Keratinocyte (primary cell): ENCODE measurements around the gene ZSWIM3. TPM values are rescaled to one million over a fixed set of nuclear protein-coding genes. Genes with fewer than 3 reads are reported as not detected.

Experiments
- DNase-seq: peaks from one replicate; pipeline ENCODE4 v3.0.0-alpha.2; 2011; ENCODE audit warnings: low read depth, missing footprints, low spot score
- FAIRE-seq: peaks from 2 replicates; lab custom pipeline; 2011; peaks lifted over from hg19 to GRCh38; lab: Jason Lieb, UNC
- H2AFZ ChIP-seq: 2 replicates; pipeline ENCODE4 v1.6.0; 2012; ENCODE audit warnings: low read length, control low read depth, inconsistent platforms; ENCODE audit not compliant: control insufficient read depth
- H3K27ac ChIP-seq: 2 replicates; pipeline ENCODE4 v1.5.1; 2011; ENCODE audit warnings: low read length; ENCODE audit not compliant: control insufficient read depth, insufficient read depth
- H3K27me3 ChIP-seq: 3 replicates; pipeline ENCODE4 v1.6.0; 2011; ENCODE audit warnings: low read length; ENCODE audit not compliant: control insufficient read depth, insufficient read depth; ENCODE audit errors: extremely low read depth
- H3K36me3 ChIP-seq, 2 experiments: 2 replicates in 1 of 2; 3 replicates in 1 of 2; pipeline ENCODE4 v1.5.1; 2011; ENCODE audit warnings: low read length in 2 of 2, mild to moderate bottlenecking in 1 of 2; ENCODE audit not compliant: control insufficient read depth in 2 of 2, insufficient read depth in 2 of 2; ENCODE audit errors: extremely low read depth in 1 of 2
- H3K4me1 ChIP-seq: 3 replicates; pipeline ENCODE4 v1.5.1; 2011; ENCODE audit warnings: low read length; ENCODE audit not compliant: control insufficient read depth, insufficient read depth; ENCODE audit errors: extremely low read depth
- H3K4me2 ChIP-seq: 3 replicates; pipeline ENCODE4 v1.6.0; 2011; ENCODE audit warnings: low read depth, low read length; ENCODE audit not compliant: control insufficient read depth, insufficient read depth; ENCODE audit errors: extremely low read depth
- H3K4me3 ChIP-seq, 3 experiments: fragments of 200-600 bp in 1 of 3; sonication (generic) in 1 of 3; 2 replicates in 2 of 3; 3 replicates in 1 of 3; pipeline ENCODE4 v1.5.1; 2011 to 2016; ENCODE audit warnings: low read length in 3 of 3, mild to moderate bottlenecking in 3 of 3, control low read depth in 2 of 3, inconsistent platforms in 1 of 3, low read depth in 1 of 3, mixed read lengths in 1 of 3, mixed run types in 1 of 3, moderate library complexity in 1 of 3; ENCODE audit not compliant: control insufficient read depth in 2 of 3, insufficient read depth in 2 of 3; ENCODE audit errors: extremely low read depth in 1 of 3
- H3K79me2 ChIP-seq: 2 replicates; pipeline ENCODE4 v1.6.0; 2012; ENCODE audit warnings: low read length; ENCODE audit not compliant: control insufficient read depth, insufficient read depth
- H3K9ac ChIP-seq: 3 replicates; pipeline ENCODE4 v1.6.0; 2011; ENCODE audit warnings: low read length; ENCODE audit not compliant: control insufficient read depth, insufficient read depth; ENCODE audit errors: extremely low read depth
- H3K9me1 ChIP-seq: 3 replicates; pipeline ENCODE4 v1.6.0; 2011; ENCODE audit warnings: low read length; ENCODE audit not compliant: control insufficient read depth, insufficient read depth; ENCODE audit errors: extremely low read depth
- H3K9me3 ChIP-seq: 2 replicates; pipeline ENCODE4 v1.5.1; 2012; ENCODE audit warnings: low read depth, low read length; ENCODE audit not compliant: control insufficient read depth
- H4K20me1 ChIP-seq: 3 replicates; pipeline ENCODE4 v1.6.0; 2011; ENCODE audit warnings: low read length; ENCODE audit not compliant: control insufficient read depth, insufficient read depth; ENCODE audit errors: extremely low read depth
- CTCF ChIP-seq, 3 experiments: IDR thresholded peaks in 1 of 3; conservative IDR thresholded peaks in 1 of 3; optimal IDR thresholded peaks in 1 of 3; 2 replicates in 2 of 3; 3 replicates in 1 of 3; pipeline versions ENCODE3 to v1.5.1; 2011; ENCODE audit warnings: low read length in 3 of 3, mild to moderate bottlenecking in 3 of 3, moderate library complexity in 2 of 3, control low read depth in 1 of 3, inconsistent platforms in 1 of 3; ENCODE audit not compliant: insufficient read depth in 2 of 3; ENCODE audit errors: extremely low read depth in 1 of 3
- EZH2 ChIP-seq: IDR thresholded peaks from one replicate; pipeline ENCODE4 v1.6.1; 2012; ENCODE audit warnings: inconsistent platforms, mild to moderate bottlenecking, low read length, moderate library complexity
- dilution Hi-C: fragments of 300-500 bp; cut with MboI; formaldehyde crosslinking; loops from one replicate; pipeline ENCODE4 v1.7.0; 2020; ENCODE audit warnings: low sequenced_read_pairs; ENCODE audit not compliant: extremely low pct_ligation_motif_present
- polyA plus RNA-seq, 5 experiments: library from polyadenylated mRNA; depleted of rRNA in 3 of 5; stranded (reverse) in 3 of 5; stranded (forward) in 1 of 5; unstranded in 1 of 5; fragments of >200 nt; gene quantifications; 1 replicate in 1 of 5; 2 replicates in 3 of 5; 3 replicates in 1 of 5; pipeline versions ENCODE4 v1.2.1 to v1.2.3, GENCODE V29; 2011 to 2012; ENCODE audit warnings: missing spikeins in 2 of 5, low read depth in 1 of 5, low replicate concordance in 1 of 5

The ZSWIM3 gene
- polyA plus RNA-seq, 1 donor (not counting 4 experiments of a cell fraction or from before 2014, with no cell fraction given) = 2.0 TPM

GRCh38 chr20:45897692-45898091 is 40.3 kb downstream of the ZSWIM3 start:
- Histone ChIP-seq H3K9me3 (no peaks in the 10 kb centered on the region), H2AFZ (no peak overlapping the region), H3K4me2 (no peak overlapping the region), H3K36me3 (peaks cover 13 to 37% of the 10 kb centered on the region in 2 experiments), H4K20me1 (no peaks in the 10 kb centered on the region), H3K9me1 (no peaks in the 10 kb centered on the region), H3K27me3 (no peaks in the 10 kb centered on the region), H3K4me1 (no peaks in the 10 kb centered on the region), H3K4me3 (no peak overlapping the region), H3K27ac (no peak overlapping the region), H3K9ac (no peak overlapping the region), H3K79me2 (no peaks in the 10 kb centered on the region)
- FAIRE-seq (no peak), DNase-seq (no peak)
- dilution Hi-C loops = no loop called here
- TF ChIP-seq EZH2 (no peak), CTCF (optimal IDR thresholded peaks at IDR 0.05 in 1 of 3, IDR thresholded peaks at IDR 0.05 in 1 of 3, conservative IDR thresholded peaks at IDR 0.05 in 1 of 3; ENCODE audit: extremely low read depth in 1 of 3, insufficient read depth in 2 of 3, low read length in 3 of 3) (no peak)

- Histone ChIP-seq H3K27me3 (no peaks in the 10 kb centered on the region), H3K9ac (no peak overlapping the region), H3K36me3 (peaks cover 13 to 37% of the 10 kb centered on the region in 2 experiments), H3K4me1 (no peaks in the 10 kb centered on the region), H3K4me3 (no peak overlapping the region), H4K20me1 (no peaks in the 10 kb centered on the region), H3K79me2 (no peaks in the 10 kb centered on the region), H2AFZ (no peak overlapping the region), H3K9me3 (no peaks in the 10 kb centered on the region), H3K9me1 (no peaks in the 10 kb centered on the region), H3K27ac (no peak overlapping the region), H3K4me2 (no peak overlapping the region)
- dilution Hi-C loops = no loop called here
- FAIRE-seq (no peak), DNase-seq (no peak)
- TF ChIP-seq CTCF (optimal IDR thresholded peaks at IDR 0.05 in 1 of 3, IDR thresholded peaks at IDR 0.05 in 1 of 3, conservative IDR thresholded peaks at IDR 0.05 in 1 of 3; ENCODE audit: extremely low read depth in 1 of 3, insufficient read depth in 2 of 3, low read length in 3 of 3) = no peak
- no peak for TF ChIP-seq EZH2
Measured at GRCh38 chr20:45898285-45898684, 40.9 kb downstream of the ZSWIM3 start.
